Type B pancreatic cell (in vitro differentiated cells): ENCODE data around the gene BEND7. TPM values are rescaled to one million over a fixed set of nuclear protein-coding genes. Genes with fewer than 3 reads are reported as not detected.

ENCODE experiments used
- DNase-seq: peaks from one replicate; pipeline ENCODE4 v3.0.0; 2021; ENCODE audit warnings: mixed read lengths; ENCODE audit not compliant: unreplicated experiment; ENCODE audit errors: extremely low spot score
- H3K27ac Mint-ChIP-seq: 2 replicates; pipeline ENCODE4 v1.8.0; 2021; ENCODE audit warnings: mild to moderate bottlenecking, mixed read lengths
- H3K27me3 Mint-ChIP-seq: 2 replicates; pipeline ENCODE4 v1.8.0; 2021; ENCODE audit warnings: mixed read lengths
- H3K36me3 Mint-ChIP-seq: 2 replicates; pipeline ENCODE4 v1.8.0; 2021; ENCODE audit warnings: mixed read lengths
- H3K4me1 Mint-ChIP-seq: one replicate; pipeline ENCODE4 v1.8.0; 2021; ENCODE audit warnings: mixed read lengths; ENCODE audit not compliant: unreplicated experiment
- H3K4me3 Mint-ChIP-seq: 2 replicates; pipeline ENCODE4 v1.8.0; 2021; ENCODE audit warnings: mild to moderate bottlenecking, mixed read lengths
- H3K9me3 Mint-ChIP-seq: 2 replicates; pipeline ENCODE4 v1.8.0; 2021; ENCODE audit warnings: mixed read lengths
- CTCF ChIP-seq: fragments of 200-600 bp; sonication (generic); conservative IDR thresholded peaks from 2 replicates; pipeline ENCODE4 v1.5.0; 2021; ENCODE audit warnings: antibody characterized with exemption, mild to moderate bottlenecking
- total RNA-seq: library from RNA; stranded (reverse); gene quantifications from 2 replicates; pipeline ENCODE4 v1.2.1, GENCODE V29; 2021; ENCODE audit warnings: low replicate concordance

Gene BEND7
- total RNA-seq, 1 donor from 2014 or later = 14.1 TPM

GRCh38 chr10:13563481-13564445 is 34.9 kb upstream of the BEND7 start:
- no peak for TF ChIP-seq CTCF
- Mint-ChIP-seq H3K27me3 (peaks cover 4% of the 10 kb centered on the region), H3K36me3 (no peaks in the 10 kb centered on the region), H3K27ac (no peak overlapping the region), H3K9me3 (peaks cover 6% of the 10 kb centered on the region), H3K4me1 (peaks cover 6% of the 10 kb centered on the region), H3K4me3 (no peak overlapping the region)
- DNase-seq = no peak

- TF ChIP-seq CTCF = no peak
- H3K27me3 Mint-ChIP-seq = peaks cover 6% of the 10 kb centered on the region
- peaks cover 6% of the 10 kb centered on the region for H3K9me3 Mint-ChIP-seq
- H3K27ac Mint-ChIP-seq = no peak overlapping the region
- H3K4me1 Mint-ChIP-seq = peaks cover 16% of the 10 kb centered on the region
- H3K4me3 Mint-ChIP-seq = no peak overlapping the region
- no peak for DNase-seq
- H3K36me3 Mint-ChIP-seq = no peaks in the 10 kb centered on the region
These were observed 31.8 kb upstream of the BEND7 start for GRCh38 chr10:13560597-13560996.

GRCh38 chr10:13559124-13559700 is 30.4 kb upstream of the BEND7 start:
- TF ChIP-seq CTCF = no peak
- H3K4me1 Mint-ChIP-seq = peaks cover 16% of the 10 kb centered on the region
- DNase-seq = no peak

GRCh38 chr10:13555884-13556510 is 27.2 kb upstream of the BEND7 start:
- Mint-ChIP-seq H3K4me1 (peaks cover 16% of the 10 kb centered on the region), H3K4me3 (no peak overlapping the region), H3K27me3 (peaks cover 3% of the 10 kb centered on the region), H3K36me3 (no peaks in the 10 kb centered on the region), H3K27ac (no peak overlapping the region), H3K9me3 (no peaks in the 10 kb centered on the region)
- no peak for DNase-seq
- TF ChIP-seq CTCF = no peak

More at GRCh38 chr10:13559124-13559700, 30.4 kb upstream of the BEND7 start:
- Mint-ChIP-seq H3K9me3 (peaks cover 2% of the 10 kb centered on the region), H3K36me3 (no peaks in the 10 kb centered on the region), H3K27ac (no peak overlapping the region), H3K27me3 (peaks cover 3% of the 10 kb centered on the region), H3K4me3 (no peak overlapping the region)

DNA sequence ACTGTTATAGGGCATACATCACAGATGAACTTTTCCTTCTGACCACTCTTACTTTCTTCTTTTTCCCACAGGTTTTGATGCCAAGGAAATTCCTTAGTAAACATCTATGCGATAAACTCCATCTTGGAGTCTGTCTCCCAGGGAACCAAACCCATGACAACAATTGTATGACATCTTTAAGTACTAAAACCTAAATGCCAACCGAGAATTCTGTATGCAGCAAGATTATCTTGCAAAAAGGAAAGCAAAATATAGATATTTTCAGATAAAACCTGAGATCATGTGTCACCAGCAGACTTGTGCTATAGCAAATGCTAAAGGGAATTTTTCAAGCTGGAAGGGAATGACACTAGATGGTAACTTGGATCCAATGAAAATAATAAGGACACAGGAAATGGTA is 22.0 kb upstream of the BEND7 start:
- H3K9me3 Mint-ChIP-seq = peaks cover 4% of the 10 kb centered on the region
- no peak overlapping the region for H3K27ac Mint-ChIP-seq
- H3K27me3 Mint-ChIP-seq = no peaks in the 10 kb centered on the region
- no peak for DNase-seq
- no peak for TF ChIP-seq CTCF
- H3K4me1 Mint-ChIP-seq = peaks cover under 1% of the 10 kb centered on the region
- H3K36me3 Mint-ChIP-seq = no peaks in the 10 kb centered on the region
- no peak overlapping the region for H3K4me3 Mint-ChIP-seq
